ENCODE data around the gene GPR37. TPM values are rescaled to one million over a fixed set of nuclear protein-coding genes. Genes with fewer than 3 reads are reported as not detected.

The GPR37 gene
- polyA plus RNA-seq, 1 donor from 2014 or later: 1.4 TPM

- no peak overlapping the region for H3K4me3 ChIP-seq (ENCODE audit: low read length)
- no peaks in the 10 kb centered on the region for H3K27me3 ChIP-seq (ENCODE audit: insufficient read depth, low read depth, low read length)
- no peaks in the 10 kb centered on the region for H4K20me1 ChIP-seq (ENCODE audit: insufficient read depth)
- H3K9me3 ChIP-seq (ENCODE audit: low read length): no peaks in the 10 kb centered on the region
- H3F3A ChIP-seq (ENCODE audit: insufficient read depth, low read length, poor library complexity, severe bottlenecking): no peaks in the 10 kb centered on the region
- no peak overlapping the region for H3K9ac ChIP-seq (ENCODE audit: low read length)
- no peak overlapping the region for H3K27ac ChIP-seq (ENCODE audit: low read length)
- TF ChIP-seq MXI1 (conservative IDR thresholded peaks at IDR 0.05; ENCODE audit: poor library complexity, severe bottlenecking) (no peak), EZH2 (IDR thresholded peaks at IDR 0.05; ENCODE audit: borderline replicate concordance, insufficient read depth, low read length, poor library complexity, severe bottlenecking) (no peak), POLR2AphosphoS5 (IDR thresholded peaks at IDR 0.05) (no peak), RAD21 (conservative IDR thresholded peaks at IDR 0.05) (no peak), TAF1 (IDR thresholded peaks at IDR 0.05; ENCODE audit: low read depth) (no peak), EP300 (conservative IDR thresholded peaks at IDR 0.05; ENCODE audit: poor library complexity, severe bottlenecking) (no peak), REST (IDR thresholded peaks at IDR 0.05; ENCODE audit: borderline replicate concordance) (no peak), SMC3 (conservative IDR thresholded peaks at IDR 0.05; ENCODE audit: poor library complexity) (no peak)
- TF ChIP-seq, protein P1, sequence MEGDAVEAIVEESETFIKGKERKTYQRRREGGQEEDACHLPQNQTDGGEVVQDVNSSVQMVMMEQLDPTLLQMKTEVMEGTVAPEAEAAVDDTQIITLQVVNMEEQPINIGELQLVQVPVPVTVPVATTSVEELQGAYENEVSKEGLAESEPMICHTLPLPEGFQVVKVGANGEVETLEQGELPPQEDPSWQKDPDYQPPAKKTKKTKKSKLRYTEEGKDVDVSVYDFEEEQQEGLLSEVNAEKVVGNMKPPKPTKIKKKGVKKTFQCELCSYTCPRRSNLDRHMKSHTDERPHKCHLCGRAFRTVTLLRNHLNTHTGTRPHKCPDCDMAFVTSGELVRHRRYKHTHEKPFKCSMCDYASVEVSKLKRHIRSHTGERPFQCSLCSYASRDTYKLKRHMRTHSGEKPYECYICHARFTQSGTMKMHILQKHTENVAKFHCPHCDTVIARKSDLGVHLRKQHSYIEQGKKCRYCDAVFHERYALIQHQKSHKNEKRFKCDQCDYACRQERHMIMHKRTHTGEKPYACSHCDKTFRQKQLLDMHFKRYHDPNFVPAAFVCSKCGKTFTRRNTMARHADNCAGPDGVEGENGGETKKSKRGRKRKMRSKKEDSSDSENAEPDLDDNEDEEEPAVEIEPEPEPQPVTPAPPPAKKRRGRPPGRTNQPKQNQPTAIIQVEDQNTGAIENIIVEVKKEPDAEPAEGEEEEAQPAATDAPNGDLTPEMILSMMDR (IDR thresholded peaks at IDR 0.05; ENCODE audit: poor library complexity, severe bottlenecking): no peak
- H3K9me2 ChIP-seq (ENCODE audit: insufficient read depth, low read length): no peaks in the 10 kb centered on the region
- H3K4me2 ChIP-seq (ENCODE audit: low read length): no peak overlapping the region
- H2AFZ ChIP-seq (ENCODE audit: low read depth, low read length): no peak overlapping the region
- no peaks in the 10 kb centered on the region for H3K36me3 ChIP-seq (ENCODE audit: insufficient read depth, low read length)
- no peaks in the 10 kb centered on the region for H3K79me2 ChIP-seq (replicated peaks; ENCODE audit: insufficient read depth, low read length)
Observed at GRCh38 chr7:124773339-124773738, 7.7 kb upstream of the GPR37 start.

DNA sequence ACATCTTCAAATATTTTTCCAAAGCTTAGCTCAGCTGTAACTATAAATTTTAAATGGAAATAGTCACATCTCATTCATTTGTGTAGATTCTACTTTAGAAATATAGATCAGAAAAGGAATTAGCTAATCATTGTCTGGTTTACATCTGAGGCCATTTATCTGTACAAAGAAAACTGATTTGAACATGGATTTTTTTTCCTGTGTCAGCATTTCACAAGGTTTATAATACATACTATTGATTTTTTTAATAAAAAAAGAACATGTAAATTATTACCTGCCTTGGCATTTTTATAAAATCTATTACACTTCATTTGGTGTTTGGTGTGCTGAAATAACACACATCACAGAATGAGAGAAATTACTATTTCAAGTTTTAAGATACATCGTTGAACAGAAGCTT lies 3.5 kb upstream of the GPR37 start:
- Histone ChIP-seq H3K4me2 (ENCODE audit: low read length) (no peak overlapping the region), H2AFZ (ENCODE audit: low read depth, low read length) (no peak overlapping the region), H3K79me2 (replicated peaks; ENCODE audit: insufficient read depth, low read length) (no peaks in the 10 kb centered on the region), H3K9me3 (ENCODE audit: low read length) (no peaks in the 10 kb centered on the region), H3K9ac (ENCODE audit: low read length) (no peak overlapping the region), H3K27me3 (ENCODE audit: insufficient read depth, low read depth, low read length) (peaks cover 15% of the 10 kb centered on the region), H3K4me3 (ENCODE audit: low read length) (no peak overlapping the region), H3K36me3 (ENCODE audit: insufficient read depth, low read length) (no peaks in the 10 kb centered on the region), H3F3A (ENCODE audit: insufficient read depth, low read length, poor library complexity, severe bottlenecking) (no peaks in the 10 kb centered on the region), H4K20me1 (ENCODE audit: insufficient read depth) (no peaks in the 10 kb centered on the region), H3K9me2 (ENCODE audit: insufficient read depth, low read length) (no peaks in the 10 kb centered on the region), H3K27ac (ENCODE audit: low read length) (no peak overlapping the region)
- TF ChIP-seq, protein P1 (IDR thresholded peaks at IDR 0.05; ENCODE audit: poor library complexity, severe bottlenecking): no peak
- TF ChIP-seq RAD21 (conservative IDR thresholded peaks at IDR 0.05) (no peak), REST (IDR thresholded peaks at IDR 0.05; ENCODE audit: borderline replicate concordance) (no peak), TAF1 (IDR thresholded peaks at IDR 0.05; ENCODE audit: low read depth) (no peak), POLR2AphosphoS5 (IDR thresholded peaks at IDR 0.05) (no peak), EZH2 (IDR thresholded peaks at IDR 0.05; ENCODE audit: borderline replicate concordance, insufficient read depth, low read length, poor library complexity, severe bottlenecking) (no peak), EP300 (conservative IDR thresholded peaks at IDR 0.05; ENCODE audit: poor library complexity, severe bottlenecking) (no peak), MXI1 (conservative IDR thresholded peaks at IDR 0.05; ENCODE audit: poor library complexity, severe bottlenecking) (no peak), SMC3 (conservative IDR thresholded peaks at IDR 0.05; ENCODE audit: poor library complexity) (no peak)
